PC-3 (cell line): ENCODE measurements around the gene DNAJC19. TPM values are rescaled to one million over a fixed set of nuclear protein-coding genes. Genes with fewer than 3 reads are reported as not detected.

Experiments
- ATAC-seq: fragments of 200-7000 bp; cut with Tn5 transposase; 2 replicates; pipeline ENCODE4 v1.9.1; 2020; ENCODE audit warnings: mild to moderate bottlenecking, moderate library complexity
- BruUV-seq: library from RNA; stranded (reverse); fragments of 400-500 nt; replicated peaks from 2 replicates; lab custom pipeline; 2021; lab: Mats Ljungman, UMichigan
- CTCF ChIA-PET: fragments of 300-600 bp; sonication (Branson Sonifier 250); formaldehyde crosslinking; loops from one replicate; lab custom pipeline; 2022; ENCODE audit warnings: antibody characterized with exemption; lab: Charles Lee
- POLR2A ChIA-PET: fragments of 300-600 bp; sonication (Branson Sonifier 250); formaldehyde crosslinking; loops from one replicate; lab custom pipeline; 2022; ENCODE audit warnings: antibody characterized with exemption; ENCODE audit not compliant: unreplicated experiment; lab: Charles Lee
- DNase-seq: peaks from one replicate; pipeline ENCODE4 v3.0.0-alpha.2; 2015
- H2AFZ ChIP-seq: fragments of 300-600 bp; sonication (generic); 2 replicates; pipeline ENCODE4 v1.6.0; 2016; ENCODE audit warnings: antibody characterized with exemption, low read length
- H3F3A ChIP-seq: fragments of 300-600 bp; sonication (generic); one replicate; pipeline ENCODE4 v1.6.0; 2017; ENCODE audit warnings: antibody characterized with exemption, low read length, control low read depth, mild to moderate bottlenecking; ENCODE audit not compliant: unreplicated experiment
- H3K27ac ChIP-seq: fragments of 300-600 bp; sonication (generic); 2 replicates; pipeline ENCODE4 v1.5.1; 2016; ENCODE audit warnings: mild to moderate bottlenecking, low read length
- H3K27me3 ChIP-seq: fragments of 300-600 bp; sonication (generic); 2 replicates; pipeline ENCODE4 v1.6.1; 2016; ENCODE audit warnings: low read length, mixed read lengths
- H3K36me3 ChIP-seq: fragments of 300-600 bp; sonication (generic); 2 replicates; pipeline ENCODE4 v1.6.1; 2016; ENCODE audit warnings: low read depth, mixed run types, low read length, mixed read lengths
- H3K4me1 ChIP-seq: fragments of 300-600 bp; sonication (generic); 2 replicates; pipeline ENCODE4 v1.5.1; 2016; ENCODE audit warnings: low read length; ENCODE audit not compliant: insufficient read depth
- H3K4me2 ChIP-seq: fragments of 300-600 bp; sonication (generic); 2 replicates; pipeline ENCODE4 v1.6.0; 2016; ENCODE audit warnings: low read length
- H3K4me3 ChIP-seq: fragments of 300-600 bp; sonication (generic); 2 replicates; pipeline ENCODE4 v1.5.1; 2016; ENCODE audit warnings: mild to moderate bottlenecking, low read length, mixed read lengths
- H3K79me2 ChIP-seq: fragments of 300-600 bp; sonication (generic); 2 replicates; pipeline ENCODE4 v1.6.1; 2017; ENCODE audit warnings: low read length, mixed read lengths
- H3K9ac ChIP-seq: fragments of 300-600 bp; sonication (generic); 2 replicates; pipeline ENCODE4 v1.6.0; 2016; ENCODE audit warnings: mild to moderate bottlenecking, low read length
- H3K9me2 ChIP-seq: fragments of 300-600 bp; sonication (generic); replicated peaks from 2 replicates; pipeline ENCODE4 v1.6.1; 2016; ENCODE audit warnings: mixed run types, low read length, mixed read lengths
- H3K9me3 ChIP-seq: fragments of 300-600 bp; sonication (generic); 2 replicates; pipeline ENCODE4 v1.6.1; 2016; ENCODE audit warnings: low read length, mixed read lengths
- H4K20me1 ChIP-seq: fragments of 300-600 bp; sonication (generic); 2 replicates; pipeline ENCODE4 v1.6.1; 2016; ENCODE audit warnings: low read length, mixed read lengths
- EZH2 ChIP-seq: fragments of 300-600 bp; sonication (generic); IDR thresholded peaks from one replicate; pipeline ENCODE4 v1.6.1; 2017; ENCODE audit warnings: antibody characterized with exemption, mild to moderate bottlenecking, low read length; ENCODE audit not compliant: unreplicated experiment
- EZH2phosphoT487 ChIP-seq: fragments of 300-600 bp; sonication (generic); IDR thresholded peaks from 2 replicates; pipeline ENCODE4 v1.6.1; 2018; ENCODE audit warnings: mild to moderate bottlenecking, antibody characterized with exemption, low read length, borderline replicate concordance
- intact Hi-C: fragments of 100-400 bp; cut with micrococcal nuclease; formaldehyde crosslinking; loops from 2 replicates; pipeline ENCODE4 v1.9.0; 2023
- total RNA-seq: library from RNA; depleted of rRNA; stranded (reverse); fragments of >200 nt; gene quantifications from 2 replicates; pipeline ENCODE4 v1.2.3, GENCODE V29; 2014
- TF ChIP-seq, protein P1 (sequence below): fragments of 300-600 bp; sonication (generic); conservative IDR thresholded peaks from 2 replicates; pipeline ENCODE4 v1.5.1; 2017; ENCODE audit warnings: antibody characterized with exemption, low read depth, mild to moderate bottlenecking, low read length

The DNAJC19 gene
- total RNA-seq, 1 experiment from 2014 or later = 41.5 TPM

DNA sequence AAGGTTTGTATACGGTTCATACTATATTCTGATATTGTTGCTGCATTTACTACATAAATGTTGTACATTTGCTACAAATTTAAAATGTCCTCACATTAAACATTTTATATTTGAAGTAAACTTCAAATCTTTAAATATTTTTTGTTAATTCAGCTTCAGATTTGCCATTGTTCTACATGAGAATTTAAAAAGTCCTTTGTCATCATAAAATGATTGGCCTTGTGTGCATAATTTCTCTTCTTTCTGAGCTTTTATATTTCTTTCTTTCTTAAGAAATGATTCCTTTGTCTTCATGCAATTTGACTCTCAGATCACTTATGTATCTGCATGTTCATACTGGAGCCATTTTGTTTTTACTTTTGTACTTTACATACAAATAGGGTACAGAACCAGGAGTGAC, 28.0 kb downstream of the DNAJC19 start:
- H3K9ac ChIP-seq = no peak overlapping the region
- no TSS peak for BruUV-seq
- H2AFZ ChIP-seq = no peak overlapping the region
- DNase-seq = no peak
- no peak overlapping the region for H3K27ac ChIP-seq
- H3K27me3 ChIP-seq = no peaks in the 10 kb centered on the region
- no peaks in the 10 kb centered on the region for H4K20me1 ChIP-seq
- TF ChIP-seq EZH2 (no peak), EZH2phosphoT487 (no peak)
- TF ChIP-seq, protein P1, sequence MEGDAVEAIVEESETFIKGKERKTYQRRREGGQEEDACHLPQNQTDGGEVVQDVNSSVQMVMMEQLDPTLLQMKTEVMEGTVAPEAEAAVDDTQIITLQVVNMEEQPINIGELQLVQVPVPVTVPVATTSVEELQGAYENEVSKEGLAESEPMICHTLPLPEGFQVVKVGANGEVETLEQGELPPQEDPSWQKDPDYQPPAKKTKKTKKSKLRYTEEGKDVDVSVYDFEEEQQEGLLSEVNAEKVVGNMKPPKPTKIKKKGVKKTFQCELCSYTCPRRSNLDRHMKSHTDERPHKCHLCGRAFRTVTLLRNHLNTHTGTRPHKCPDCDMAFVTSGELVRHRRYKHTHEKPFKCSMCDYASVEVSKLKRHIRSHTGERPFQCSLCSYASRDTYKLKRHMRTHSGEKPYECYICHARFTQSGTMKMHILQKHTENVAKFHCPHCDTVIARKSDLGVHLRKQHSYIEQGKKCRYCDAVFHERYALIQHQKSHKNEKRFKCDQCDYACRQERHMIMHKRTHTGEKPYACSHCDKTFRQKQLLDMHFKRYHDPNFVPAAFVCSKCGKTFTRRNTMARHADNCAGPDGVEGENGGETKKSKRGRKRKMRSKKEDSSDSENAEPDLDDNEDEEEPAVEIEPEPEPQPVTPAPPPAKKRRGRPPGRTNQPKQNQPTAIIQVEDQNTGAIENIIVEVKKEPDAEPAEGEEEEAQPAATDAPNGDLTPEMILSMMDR = no peak
- intact Hi-C loops = no loop called here
- no peaks in the 10 kb centered on the region for H3K79me2 ChIP-seq
- no peak for ATAC-seq
- no peak overlapping the region for H3K4me3 ChIP-seq
- H3K4me2 ChIP-seq = no peak overlapping the region
- no peaks in the 10 kb centered on the region for H3K4me1 ChIP-seq
- POLR2A ChIA-PET = no interaction called here
- no peaks in the 10 kb centered on the region for H3K9me2 ChIP-seq
- CTCF ChIA-PET = no interaction called here
- no peaks in the 10 kb centered on the region for H3F3A ChIP-seq
- peaks cover 71% of the 10 kb centered on the region for H3K36me3 ChIP-seq
- H3K9me3 ChIP-seq = no peaks in the 10 kb centered on the region

GRCh38 chr3:180961087-180961486, 28.4 kb downstream of the DNAJC19 start:
- Histone ChIP-seq H3K9ac (no peak overlapping the region), H3K79me2 (no peaks in the 10 kb centered on the region), H3K4me3 (no peak overlapping the region), H4K20me1 (no peaks in the 10 kb centered on the region), H3K4me2 (no peak overlapping the region), H3K9me3 (no peaks in the 10 kb centered on the region), H3K9me2 (no peaks in the 10 kb centered on the region), H3F3A (no peaks in the 10 kb centered on the region), H3K27ac (no peak overlapping the region), H3K4me1 (no peaks in the 10 kb centered on the region), H2AFZ (no peak overlapping the region), H3K36me3 (peaks cover 71% of the 10 kb centered on the region), H3K27me3 (no peaks in the 10 kb centered on the region)
- intact Hi-C loops = no loop called here
- no peak for TF ChIP-seq EZH2
- TF ChIP-seq EZH2phosphoT487 = no peak
- TF ChIP-seq, protein P1 = no peak
- ChIA-PET POLR2A (no interaction called here), CTCF (no interaction called here)
- DNase-seq = no peak
- ATAC-seq = no peak
- no TSS peak for BruUV-seq

- no peak for ATAC-seq
- Histone ChIP-seq H3K27ac (no peak overlapping the region), H3F3A (no peaks in the 10 kb centered on the region), H3K4me3 (no peak overlapping the region), H2AFZ (no peak overlapping the region), H3K9me2 (no peaks in the 10 kb centered on the region), H4K20me1 (no peaks in the 10 kb centered on the region), H3K36me3 (peaks cover 68% of the 10 kb centered on the region), H3K9me3 (no peaks in the 10 kb centered on the region), H3K4me2 (no peak overlapping the region), H3K79me2 (no peaks in the 10 kb centered on the region), H3K4me1 (no peaks in the 10 kb centered on the region), H3K9ac (no peak overlapping the region), H3K27me3 (no peaks in the 10 kb centered on the region)
- POLR2A ChIA-PET = no interaction called here
- intact Hi-C loops = no loop called here
- no peak for DNase-seq
- CTCF ChIA-PET = no interaction called here
- no peak for TF ChIP-seq EZH2
- TF ChIP-seq EZH2phosphoT487 = no peak
- TF ChIP-seq, protein P1 = no peak
- no TSS peak for BruUV-seq
Measured at GRCh38 chr3:180959691-180960090, 29.8 kb downstream of the DNAJC19 start.
